ENCODE measurements around the gene ANGPTL8. TPM values are rescaled to one million over a fixed set of nuclear protein-coding genes. Genes with fewer than 3 reads are reported as not detected.

ANGPTL8 gene
- total and polyA plus RNA-seq, 12 donors: 0.33 to 10.0 (median 0.91) TPM; not detected in 4

DNA sequence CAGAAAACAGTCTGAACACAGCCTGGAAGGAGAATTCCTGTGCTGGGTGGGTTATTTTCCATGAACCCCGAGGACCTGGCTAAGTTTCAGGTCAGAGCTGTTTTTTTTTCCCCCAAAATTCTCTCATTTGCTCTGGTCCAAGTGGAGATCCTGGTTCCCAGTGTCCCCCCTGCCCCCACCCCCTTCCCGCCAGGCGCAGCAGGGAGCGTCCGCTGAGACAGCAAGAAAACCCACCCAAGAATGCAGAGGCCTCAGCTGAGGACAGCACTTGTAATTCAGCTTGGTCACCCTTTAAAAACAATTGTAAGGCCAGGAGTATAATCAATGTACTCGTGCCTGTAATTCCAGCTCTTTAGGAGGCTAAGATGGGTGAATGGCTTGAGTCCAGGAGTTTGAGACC is 45.1 kb downstream of the ANGPTL8 start:
- Histone ChIP-seq H3K36me3 (replicated peaks in 1 of 2) (no peaks in the 10 kb centered on the region), H3K27ac (peak overlapping the region in 2 of 5 donors; percentile 11 to 61), H3K9me3 (replicated peaks in 1 of 3) (no peaks in the 10 kb centered on the region), H3K27me3 (no peaks in the 10 kb centered on the region), H3K4me1 (replicated peaks in 1 of 2) (peaks cover 0 to 3% of the 10 kb centered on the region in 2 donors), H3K4me3 (no peak overlapping the region)
- TF ChIP-seq, protein P1, sequence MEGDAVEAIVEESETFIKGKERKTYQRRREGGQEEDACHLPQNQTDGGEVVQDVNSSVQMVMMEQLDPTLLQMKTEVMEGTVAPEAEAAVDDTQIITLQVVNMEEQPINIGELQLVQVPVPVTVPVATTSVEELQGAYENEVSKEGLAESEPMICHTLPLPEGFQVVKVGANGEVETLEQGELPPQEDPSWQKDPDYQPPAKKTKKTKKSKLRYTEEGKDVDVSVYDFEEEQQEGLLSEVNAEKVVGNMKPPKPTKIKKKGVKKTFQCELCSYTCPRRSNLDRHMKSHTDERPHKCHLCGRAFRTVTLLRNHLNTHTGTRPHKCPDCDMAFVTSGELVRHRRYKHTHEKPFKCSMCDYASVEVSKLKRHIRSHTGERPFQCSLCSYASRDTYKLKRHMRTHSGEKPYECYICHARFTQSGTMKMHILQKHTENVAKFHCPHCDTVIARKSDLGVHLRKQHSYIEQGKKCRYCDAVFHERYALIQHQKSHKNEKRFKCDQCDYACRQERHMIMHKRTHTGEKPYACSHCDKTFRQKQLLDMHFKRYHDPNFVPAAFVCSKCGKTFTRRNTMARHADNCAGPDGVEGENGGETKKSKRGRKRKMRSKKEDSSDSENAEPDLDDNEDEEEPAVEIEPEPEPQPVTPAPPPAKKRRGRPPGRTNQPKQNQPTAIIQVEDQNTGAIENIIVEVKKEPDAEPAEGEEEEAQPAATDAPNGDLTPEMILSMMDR (IDR thresholded peaks at IDR 0.05): no peak
- no peak for TF ChIP-seq POLR2A (IDR thresholded peaks at IDR 0.05)
- intact Hi-C loops (cut with DNase I): no loop called here
- WGBS, 4 donors: 69 to 79% (median 73%) methylated on average over 6 of the region's 6 CpGs
- no peak for DNase-seq

DNA sequence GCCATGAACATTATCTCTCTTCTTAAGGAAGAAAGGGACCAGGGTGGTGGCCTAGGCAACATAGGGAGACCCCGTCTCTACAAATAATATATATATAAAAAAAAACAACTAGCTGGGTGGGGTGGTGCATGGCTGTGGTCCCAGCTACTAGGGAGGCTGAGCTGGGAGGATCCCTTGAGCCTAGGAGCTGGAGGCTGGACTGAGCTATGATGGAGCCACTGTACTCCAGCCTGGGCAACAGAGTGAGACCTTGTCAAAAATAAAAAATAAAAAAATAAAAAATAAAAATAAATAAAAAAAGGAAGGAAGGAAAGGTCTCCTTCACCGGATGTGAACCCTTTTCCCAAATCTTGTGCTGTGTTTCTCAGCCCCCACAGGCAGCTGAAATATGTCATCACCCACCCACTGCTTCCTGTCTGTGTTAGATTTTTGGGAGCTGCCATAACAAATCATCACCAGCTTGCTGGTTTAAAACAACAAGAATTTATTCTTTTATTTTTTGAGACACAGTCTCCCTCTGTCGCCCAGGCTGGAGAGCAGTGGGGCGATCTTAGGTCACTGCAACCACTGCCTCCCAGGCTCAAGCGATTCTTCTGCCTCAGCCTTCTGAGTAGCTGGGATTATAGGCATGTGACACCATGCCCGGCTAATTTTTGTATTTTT is 47.0 kb downstream of the ANGPTL8 start:
- H3K4me1 ChIP-seq (replicated peaks in 1 of 2): no peaks in the 10 kb centered on the region
- peak in 4 of 7 donors; percentile 26 to 67 (median 28) for DNase-seq
- intact Hi-C loops (cut with DNase I): no loop called here
- H3K4me3 ChIP-seq: no peak overlapping the region
- no peaks in the 10 kb centered on the region for H3K27me3 ChIP-seq
- 33 to 50% (median 46%) methylated on average over 6 of the region's 6 CpGs for WGBS, 4 donors
- H3K36me3 ChIP-seq (replicated peaks in 1 of 2): no peaks in the 10 kb centered on the region
- H3K9me3 ChIP-seq (replicated peaks in 1 of 3): no peaks in the 10 kb centered on the region
- TF ChIP-seq, protein P1 (IDR thresholded peaks at IDR 0.05): peak in 4 of 6 experiments; percentile 11 to 41 (median 30)
- TF ChIP-seq POLR2A (IDR thresholded peaks at IDR 0.05): no peak
- peak overlapping the region in 2 of 5 donors; percentile 41 to 45 for H3K27ac ChIP-seq

DNA sequence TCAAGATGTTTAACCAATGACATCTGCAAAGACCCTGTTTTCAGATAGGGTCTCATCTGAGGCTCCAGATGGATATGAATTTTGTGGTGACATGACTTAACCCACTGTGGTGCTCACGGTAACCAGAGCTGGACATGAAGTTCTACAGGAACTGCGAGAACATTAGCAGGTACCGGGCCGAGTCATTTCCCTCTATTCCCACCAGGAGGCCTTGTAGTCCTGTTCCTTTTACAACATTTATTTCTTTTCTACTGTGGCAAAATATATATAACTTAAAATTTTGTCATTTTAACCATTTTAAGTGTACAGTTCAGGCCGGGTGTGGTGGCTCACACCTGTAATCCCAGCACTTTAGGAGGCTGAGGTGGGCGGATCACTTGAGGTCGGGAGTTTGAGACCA is 48.9 kb downstream of the ANGPTL8 start:
- Histone ChIP-seq H3K27ac (no peak overlapping the region), H3K9me3 (replicated peaks in 1 of 3) (no peaks in the 10 kb centered on the region), H3K27me3 (no peaks in the 10 kb centered on the region), H3K36me3 (replicated peaks in 1 of 2) (no peaks in the 10 kb centered on the region), H3K4me1 (replicated peaks in 1 of 2) (peaks cover 0 to 2% of the 10 kb centered on the region in 2 donors), H3K4me3 (no peak overlapping the region)
- TF ChIP-seq, protein P1 (IDR thresholded peaks at IDR 0.05): peak; percentile 22 to 50 (median 42)
- no peak for TF ChIP-seq POLR2A (IDR thresholded peaks at IDR 0.05)
- intact Hi-C loops (cut with DNase I): loop anchor here in 1 of 2 donors (2.0 kb wide), 1 partner anchor 44 kb away; no protein-coding TSS in a partner anchor
- peak in 2 of 7 donors; percentile 28 to 59 for DNase-seq
- 67 to 76% (median 74%) methylated on average over 7 of the region's 7 CpGs for WGBS, 4 donors

DNA sequence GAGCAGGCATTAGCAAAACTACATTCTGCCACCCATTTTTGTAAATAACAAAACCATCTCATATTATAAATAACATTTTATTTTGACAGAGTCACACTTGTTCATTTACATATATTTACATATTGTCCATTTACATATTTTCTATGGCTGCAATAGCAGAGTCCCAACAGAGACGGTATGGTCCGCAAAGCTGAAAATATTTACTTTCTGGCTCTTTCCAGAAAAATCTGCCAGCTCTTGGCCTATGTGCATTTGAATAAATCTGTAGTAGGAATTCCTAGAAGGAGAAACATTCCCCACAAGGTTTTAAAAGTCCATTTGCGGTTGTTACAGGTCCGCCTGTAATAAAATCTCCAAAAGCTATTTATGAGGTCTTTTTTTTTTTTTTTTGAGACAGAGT is 50.8 kb downstream of the ANGPTL8 start:
- no peak overlapping the region for H3K4me3 ChIP-seq
- no peaks in the 10 kb centered on the region for H3K27me3 ChIP-seq
- intact Hi-C loops (cut with DNase I): loop anchor here (5.0 to 10.0 kb wide), 2 partner anchors 155 to 157 kb away; no protein-coding TSS in a partner anchor
- DNase-seq: no peak
- no peaks in the 10 kb centered on the region for H3K36me3 ChIP-seq (replicated peaks in 1 of 2)
- H3K4me1 ChIP-seq (replicated peaks in 1 of 2): peaks cover 0 to 9% of the 10 kb centered on the region in 2 donors
- WGBS, 4 donors: 76 to 94% (median 83%) methylated on average over 4 of the region's 4 CpGs
- no peak for TF ChIP-seq POLR2A (IDR thresholded peaks at IDR 0.05)
- TF ChIP-seq, protein P1 (IDR thresholded peaks at IDR 0.05): no peak
- no peak overlapping the region for H3K27ac ChIP-seq
- no peaks in the 10 kb centered on the region for H3K9me3 ChIP-seq (replicated peaks in 1 of 3)

Data from adrenal gland (tissue), 12 donors.